HPDE6-E6E7 (cell line): ENCODE results near the gene CHD3.
"Not testable (repeated sequence)": the region's sequence is repeated elsewhere in the genome, so short reads cannot be mapped to it uniquely, and the experiment has no call there.

ENCODE experiments used
- DNase-seq: peaks from one replicate; pipeline ENCODE4 v3.0.0; 2011; ENCODE audit warnings: missing footprints; ENCODE audit errors: extremely low spot score

CHD3 gene

GRCh38 chr17:7931709-7932482, 43.3 kb downstream of the CHD3 start, which contains the start of the genes CNTROB and TRAPPC1:
Gene CNTROB (plus strand): TSS chr17:7932206. CDS start chr17:7933080, 874 bp downstream.
Gene TRAPPC1 (minus strand): TSS chr17:7931946. CDS start chr17:7931829, 117 bp downstream.
- DNase-seq: peak; percentile 99

- no peak for DNase-seq
Measured at GRCh38 chr17:7932483-7932891, 43.9 kb downstream of the CHD3 start.

GRCh38 chr17:7932949-7933348, 44.4 kb downstream of the CHD3 start:
- DNase-seq: peak; percentile 38

GRCh38 chr17:7935859-7936258, 47.3 kb downstream of the CHD3 start:
- DNase-seq: no peak

- DNase-seq: no peak
Measured at GRCh38 chr17:7940034-7940433, 51.4 kb downstream of the CHD3 start.

GRCh38 chr17:7940743-7941142, 52.2 kb downstream of the CHD3 start:
- DNase-seq: no peak

- DNase-seq: no peak
Measured at GRCh38 chr17:7943291-7943690, 54.7 kb downstream of the CHD3 start.

- no peak for DNase-seq
Measured at GRCh38 chr17:7944326-7944725, 55.7 kb downstream of the CHD3 start.

- DNase-seq: no peak
Measured at GRCh38 chr17:7945651-7946050, 57.1 kb downstream of the CHD3 start.

GRCh38 chr17:7946441-7946840, 57.9 kb downstream of the CHD3 start:
- DNase-seq: no peak

GRCh38 chr17:7947651-7948050, 59.1 kb downstream of the CHD3 start:
- no peak for DNase-seq

GRCh38 chr17:7950578-7950977, 62.0 kb downstream of the CHD3 start:
- DNase-seq: no peak

- no peak for DNase-seq
Measured at GRCh38 chr17:7951143-7951792, 62.7 kb downstream of the CHD3 start.

GRCh38 chr17:7953266-7953665, 64.7 kb downstream of the CHD3 start:
- DNase-seq: not testable (repeated sequence)

GRCh38 chr17:7955414-7956227, 67.0 kb downstream of the CHD3 start:
- no peak for DNase-seq

- no peak for DNase-seq
Measured at GRCh38 chr17:7956228-7956965, 67.8 kb downstream of the CHD3 start.

- no peak for DNase-seq
Measured at GRCh38 chr17:7959503-7960253, 71.1 kb downstream of the CHD3 start.

- DNase-seq: no peak
Measured at GRCh38 chr17:7961421-7961820, 72.8 kb downstream of the CHD3 start.
